Trophoblast cell (in vitro differentiated cells and primary cell): ENCODE data around the gene LAMB4.

Experiments
- DNase-seq, 2 donors: peaks; one replicate each; pipeline ENCODE4 v3.0.0-alpha.2; 2016
- H2AFZ ChIP-seq: 2 replicates; pipeline ENCODE4 v1.6.1; 2013; ENCODE audit warnings: low read length, moderate library complexity, mild to moderate bottlenecking; ENCODE audit not compliant: insufficient read depth, poor library complexity
- H2AK5ac ChIP-seq: 2 replicates; pipeline ENCODE4 v1.6.1; 2013; ENCODE audit warnings: mild to moderate bottlenecking, low read length
- H2BK120ac ChIP-seq: 2 replicates; pipeline ENCODE4 v1.6.1; 2013; ENCODE audit warnings: low read length, mild to moderate bottlenecking, moderate library complexity; ENCODE audit not compliant: insufficient read depth, poor library complexity
- H2BK12ac ChIP-seq: 2 replicates; pipeline ENCODE4 v1.6.1; 2013; ENCODE audit warnings: mild to moderate bottlenecking, low read length, moderate library complexity
- H2BK5ac ChIP-seq: 2 replicates; pipeline ENCODE4 v1.6.1; 2013; ENCODE audit warnings: low read length, low read depth, moderate library complexity, mild to moderate bottlenecking; ENCODE audit not compliant: poor library complexity
- H3K14ac ChIP-seq: 2 replicates; pipeline ENCODE4 v1.6.1; 2013; ENCODE audit warnings: mild to moderate bottlenecking, low read length
- H3K18ac ChIP-seq: 2 replicates; pipeline ENCODE4 v1.6.1; 2013; ENCODE audit warnings: mild to moderate bottlenecking, low read length
- H3K23ac ChIP-seq: 2 replicates; pipeline ENCODE4 v1.6.1; 2013; ENCODE audit warnings: low read length
- H3K27ac ChIP-seq: 2 replicates; pipeline ENCODE4 v1.5.1; 2013; ENCODE audit warnings: low read depth, mild to moderate bottlenecking, inconsistent platforms, low read length, moderate library complexity
- H3K27me3 ChIP-seq: 2 replicates; pipeline ENCODE4 v1.6.1; 2013; ENCODE audit warnings: inconsistent platforms, mild to moderate bottlenecking, low read length, moderate library complexity; ENCODE audit not compliant: insufficient read depth
- H3K36me3 ChIP-seq, 2 experiments: 1 replicate in 1 of 2; 2 replicates in 1 of 2; pipeline ENCODE4 v1.6.1; 2013; ENCODE audit warnings: low read length in 2 of 2, mild to moderate bottlenecking in 2 of 2, moderate library complexity in 1 of 2; ENCODE audit not compliant: insufficient read depth in 2 of 2, control insufficient read depth in 1 of 2
- H3K4ac ChIP-seq: 2 replicates; pipeline ENCODE4 v1.6.1; 2013; ENCODE audit warnings: low read depth, mild to moderate bottlenecking, low read length, moderate library complexity
- H3K4me1 ChIP-seq, 2 experiments: 1 replicate in 1 of 2; 2 replicates in 1 of 2; pipeline ENCODE4 v1.6.1; 2013; ENCODE audit warnings: low read length in 2 of 2, mild to moderate bottlenecking in 2 of 2, moderate library complexity in 1 of 2; ENCODE audit not compliant: insufficient read depth in 2 of 2, control insufficient read depth in 1 of 2
- H3K4me2 ChIP-seq: 2 replicates; pipeline ENCODE4 v1.6.1; 2013; ENCODE audit warnings: inconsistent platforms, mild to moderate bottlenecking, low read length, moderate library complexity
- H3K4me3 ChIP-seq: 2 replicates; pipeline ENCODE4 v1.5.1; 2013; ENCODE audit warnings: mild to moderate bottlenecking, low read depth, low read length, inconsistent platforms
- H3K79me1 ChIP-seq: one replicate; pipeline ENCODE4 v1.6.1; 2013; ENCODE audit warnings: low read length
- H3K79me2 ChIP-seq: 2 replicates; pipeline ENCODE4 v1.6.1; 2013; ENCODE audit warnings: low read length, mild to moderate bottlenecking; ENCODE audit not compliant: control insufficient read depth, insufficient read depth, poor library complexity
- H3K9ac ChIP-seq: 2 replicates; pipeline ENCODE4 v1.6.1; 2013; ENCODE audit warnings: mild to moderate bottlenecking, low read length
- H3K9me3 ChIP-seq: 2 replicates; pipeline ENCODE4 v1.6.1; 2013; ENCODE audit warnings: low read depth, mild to moderate bottlenecking, control low read depth, inconsistent platforms, low read length; ENCODE audit not compliant: insufficient read depth
- H4K12ac ChIP-seq: 2 replicates; pipeline ENCODE4 v1.6.1; 2013; ENCODE audit warnings: low read depth, mild to moderate bottlenecking, low read length, moderate library complexity
- H4K8ac ChIP-seq: 2 replicates; pipeline ENCODE4 v1.6.1; 2013; ENCODE audit warnings: low read depth, mild to moderate bottlenecking, low read length, moderate library complexity
- H4K91ac ChIP-seq: one replicate; pipeline ENCODE4 v1.6.1; 2013; ENCODE audit warnings: low read depth, mild to moderate bottlenecking, low read length, moderate library complexity
- WGBS: extraction: QIAGEN DNeasy Blood & Tissue Kit; methylation state at CpG from one replicate; pipeline ENCODE4 v1.1.7; 2013; ENCODE audit warnings: missing lambda C conversion rate; ENCODE audit not compliant: insufficient read length, insufficient coverage; ENCODE audit errors: extremely low coverage; 5-methylcytosine and 5-hydroxymethylcytosine counted together

LAMB4 gene

DNA sequence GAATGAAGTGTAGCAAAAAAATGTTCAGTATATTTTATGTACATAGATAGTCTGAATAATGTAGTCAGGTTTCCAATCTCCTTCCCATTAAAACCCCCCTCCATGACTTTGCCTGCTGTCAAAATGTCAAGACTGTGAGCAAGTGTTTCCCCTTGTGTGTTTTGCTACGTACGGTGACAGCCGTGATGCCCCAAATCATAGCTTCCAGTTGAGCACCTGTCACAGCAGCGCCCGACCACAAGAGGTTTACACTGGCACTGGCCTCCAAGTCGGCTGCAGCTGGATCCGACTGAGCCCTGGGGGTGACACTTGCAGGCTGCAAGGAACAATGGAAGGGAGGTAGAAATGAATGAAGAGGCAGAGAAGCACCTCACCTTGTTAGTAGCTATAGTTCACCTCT, 62.3 kb downstream of the LAMB4 start:
- H3K9me3 ChIP-seq, result no peaks in the 10 kb centered on the region
- no peak overlapping the region for H4K12ac ChIP-seq
- H3K9ac ChIP-seq, result no peak overlapping the region
- no CpG with 5 or more reads among the region's 7 CpGs for WGBS
- H2AFZ ChIP-seq, result no peak overlapping the region
- no peak overlapping the region for H3K4ac ChIP-seq
- H3K4me1 ChIP-seq, result peaks cover 3% of the 10 kb centered on the region in 2 experiments
- no peak overlapping the region for H3K14ac ChIP-seq
- no peak overlapping the region for H4K8ac ChIP-seq
- H3K79me2 ChIP-seq, result no peaks in the 10 kb centered on the region
- no peaks in the 10 kb centered on the region for H3K27me3 ChIP-seq
- H2BK120ac ChIP-seq, result no peak overlapping the region
- no peak overlapping the region for H3K4me2 ChIP-seq
- DNase-seq, result no peak
- H4K91ac ChIP-seq, result no peak overlapping the region
- H2AK5ac ChIP-seq, result no peak overlapping the region
- no peaks in the 10 kb centered on the region for H3K36me3 ChIP-seq
- no peaks in the 10 kb centered on the region for H3K79me1 ChIP-seq
- H2BK5ac ChIP-seq, result no peak overlapping the region
- H3K27ac ChIP-seq, result no peak overlapping the region
- H3K4me3 ChIP-seq, result no peak overlapping the region
- no peak overlapping the region for H2BK12ac ChIP-seq
- no peak overlapping the region for H3K18ac ChIP-seq
- no peak overlapping the region for H3K23ac ChIP-seq

DNA sequence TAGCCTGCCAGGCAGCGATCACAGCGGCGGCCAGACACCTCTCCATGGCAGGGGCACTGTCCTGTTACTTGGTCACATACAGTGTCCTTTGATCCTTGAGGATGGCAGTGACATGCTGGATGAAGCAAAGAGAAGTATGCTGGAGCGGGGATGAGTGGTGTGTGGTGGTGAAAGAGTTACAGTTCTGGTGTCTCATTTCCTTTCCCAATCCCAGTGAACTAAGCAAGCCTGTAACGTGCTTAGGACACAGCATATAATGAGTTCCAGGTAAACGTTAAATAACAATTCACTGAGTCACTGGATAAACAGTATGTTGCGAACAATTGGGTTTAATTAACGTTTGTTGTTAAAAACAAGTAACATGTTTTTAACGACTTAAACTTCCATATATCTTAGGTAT, 63.7 kb downstream of the LAMB4 start:
- no CpG with 5 or more reads among the region's 9 CpGs for WGBS
- Histone ChIP-seq H2BK120ac (no peak overlapping the region), H3K9me3 (no peaks in the 10 kb centered on the region), H3K14ac (no peak overlapping the region), H2BK12ac (no peak overlapping the region), H2AFZ (no peak overlapping the region), H3K79me2 (no peaks in the 10 kb centered on the region), H3K4me3 (no peak overlapping the region), H3K27ac (no peak overlapping the region), H3K79me1 (no peaks in the 10 kb centered on the region), H4K12ac (no peak overlapping the region), H3K4me1 (peaks cover 3% of the 10 kb centered on the region in 2 experiments), H3K23ac (no peak overlapping the region), H4K8ac (no peak overlapping the region), H2BK5ac (no peak overlapping the region), H3K9ac (no peak overlapping the region), H3K36me3 (no peaks in the 10 kb centered on the region), H3K4ac (no peak overlapping the region), H3K27me3 (no peaks in the 10 kb centered on the region), H2AK5ac (no peak overlapping the region), H3K4me2 (no peak overlapping the region), H3K18ac (no peak overlapping the region), H4K91ac (no peak overlapping the region)
- peak; percentile 19 to 60 for DNase-seq

DNA sequence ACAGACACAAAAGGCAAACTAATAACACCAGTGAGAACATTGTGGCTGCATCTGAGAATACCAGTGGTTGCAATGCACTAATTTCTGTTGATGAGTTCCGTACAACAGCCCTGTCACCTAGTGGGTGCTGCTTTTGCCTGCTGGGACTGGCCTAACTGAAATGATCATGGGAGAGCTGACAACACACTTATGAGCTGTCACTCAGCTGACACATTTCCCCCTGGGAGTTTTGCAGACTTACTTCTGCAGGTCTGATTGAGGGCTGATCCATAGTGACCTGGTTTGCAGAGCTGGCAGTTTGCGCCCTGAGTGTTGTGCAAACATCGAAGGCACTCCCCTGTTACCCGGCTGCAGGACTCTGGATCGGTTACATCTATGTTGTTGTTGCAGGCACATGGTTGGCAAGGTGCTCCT, 66.6 kb downstream of the LAMB4 start:
- no peak overlapping the region for H2BK5ac ChIP-seq
- H3K14ac ChIP-seq, result no peak overlapping the region
- no peak overlapping the region for H4K91ac ChIP-seq
- H2AK5ac ChIP-seq, result no peak overlapping the region
- H4K12ac ChIP-seq, result no peak overlapping the region
- no peaks in the 10 kb centered on the region for H3K9me3 ChIP-seq
- no peak overlapping the region for H3K18ac ChIP-seq
- H2AFZ ChIP-seq, result no peak overlapping the region
- H3K27ac ChIP-seq, result no peak overlapping the region
- H3K4ac ChIP-seq, result no peak overlapping the region
- H4K8ac ChIP-seq, result no peak overlapping the region
- H3K23ac ChIP-seq, result no peak overlapping the region
- H3K27me3 ChIP-seq, result no peaks in the 10 kb centered on the region
- no peak overlapping the region for H3K9ac ChIP-seq
- no CpG with 5 or more reads among the region's 5 CpGs for WGBS
- H3K36me3 ChIP-seq, result no peaks in the 10 kb centered on the region
- H3K4me1 ChIP-seq, result peaks cover 3% of the 10 kb centered on the region in 2 experiments
- H2BK120ac ChIP-seq, result no peak overlapping the region
- H3K79me1 ChIP-seq, result no peaks in the 10 kb centered on the region
- no peak overlapping the region for H3K4me2 ChIP-seq
- DNase-seq, result no peak
- no peak overlapping the region for H2BK12ac ChIP-seq
- H3K79me2 ChIP-seq, result no peaks in the 10 kb centered on the region
- no peak overlapping the region for H3K4me3 ChIP-seq

DNA sequence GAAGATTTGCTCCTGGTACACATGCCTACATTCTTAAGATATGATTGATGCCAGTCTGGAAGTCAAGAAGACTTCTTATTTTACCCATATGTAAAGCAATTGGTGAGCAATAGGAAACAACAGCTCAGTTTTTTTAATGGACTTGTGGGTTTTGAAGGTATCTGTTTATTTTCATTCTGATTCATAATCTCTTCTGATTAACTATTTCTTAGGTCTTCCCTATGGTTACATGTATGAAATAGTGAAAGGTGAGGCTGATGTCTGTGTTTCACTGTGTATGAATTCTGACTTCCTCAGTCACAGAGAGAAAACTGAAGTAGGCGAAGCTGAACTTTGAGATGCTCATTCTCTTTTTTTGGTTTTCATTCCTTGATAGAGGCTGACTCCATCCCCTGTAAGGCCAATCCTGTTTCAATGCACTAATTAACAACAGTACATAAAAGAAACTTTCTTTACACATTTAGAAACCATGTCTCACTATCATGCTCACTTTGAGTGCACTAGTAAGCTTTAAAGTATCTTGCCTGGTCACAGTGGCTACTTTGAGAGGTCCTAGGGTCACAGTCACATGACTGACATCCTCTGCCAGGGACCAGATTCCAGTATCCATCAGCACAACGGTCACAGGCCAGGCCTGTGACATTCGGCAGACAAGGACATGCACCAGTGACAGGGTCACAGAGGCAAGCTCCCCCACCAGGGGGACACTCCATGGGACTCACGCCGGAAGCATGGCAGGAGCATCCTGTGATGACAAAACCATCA, 67.7 kb downstream of the LAMB4 start:
- Histone ChIP-seq H3K23ac (no peak overlapping the region), H3K9ac (no peak overlapping the region), H2AK5ac (no peak overlapping the region), H3K27me3 (no peaks in the 10 kb centered on the region), H2BK5ac (no peak overlapping the region), H3K9me3 (no peaks in the 10 kb centered on the region), H3K18ac (no peak overlapping the region), H2AFZ (no peak overlapping the region), H3K4me2 (no peak overlapping the region), H4K91ac (no peak overlapping the region), H2BK120ac (no peak overlapping the region), H3K79me2 (no peaks in the 10 kb centered on the region), H3K4me3 (no peak overlapping the region), H3K4ac (no peak overlapping the region), H2BK12ac (no peak overlapping the region), H3K27ac (no peak overlapping the region), H3K4me1 (peaks cover 3% of the 10 kb centered on the region in 2 experiments), H3K79me1 (no peaks in the 10 kb centered on the region), H3K14ac (no peak overlapping the region), H4K8ac (no peak overlapping the region), H4K12ac (no peak overlapping the region), H3K36me3 (no peaks in the 10 kb centered on the region)
- no CpG with 5 or more reads among the region's 5 CpGs for WGBS
- no peak for DNase-seq
